Lung (tissue), 12 donors: ENCODE results near the gene DRGX. TPM values are rescaled to one million over a fixed set of nuclear protein-coding genes. Genes with fewer than 3 reads are reported as not detected.

ENCODE experiments used
- ATAC-seq: fragments of 200-7000 bp; cut with Tn5 transposase; one replicate; pipeline ENCODE4 v1.9.1; 2020; ENCODE audit warnings: moderate number of reproducible peaks; ENCODE audit not compliant: insufficient read depth, low FRiP score
- DNase-seq, 3 donors: peaks; one replicate each; pipeline ENCODE4 v3.0.0-alpha.2; 2013 to 2017
- H3K27ac ChIP-seq, 2 donors: one replicate each; pipeline ENCODE4 v1.5.1; 2013; ENCODE audit warnings: mild to moderate bottlenecking in 2 of 2, moderate library complexity in 2 of 2, control low read depth in 1 of 2, inconsistent platforms in 1 of 2, low read depth in 1 of 2, low read length in 1 of 2
- H3K27me3 ChIP-seq, 3 donors: one replicate each; pipeline ENCODE4 v1.5.1; 2013; ENCODE audit warnings: low read length in 2 of 3; ENCODE audit not compliant: control insufficient read depth in 3 of 3, insufficient read depth in 3 of 3
- H3K36me3 ChIP-seq, 4 donors: one replicate each; pipeline ENCODE4 v1.5.1; 2013; ENCODE audit warnings: low read length in 4 of 4, mild to moderate bottlenecking in 1 of 4, moderate library complexity in 1 of 4; ENCODE audit not compliant: control insufficient read depth in 4 of 4, insufficient read depth in 4 of 4
- H3K4me1 ChIP-seq, 5 donors: one replicate each; pipeline ENCODE4 v1.5.1; 2013; ENCODE audit warnings: low read length in 5 of 5, mild to moderate bottlenecking in 2 of 5, moderate library complexity in 1 of 5; ENCODE audit not compliant: control insufficient read depth in 5 of 5, insufficient read depth in 5 of 5
- H3K4me3 ChIP-seq: one replicate; pipeline ENCODE4 v1.5.1; 2013; ENCODE audit warnings: mild to moderate bottlenecking, control low read depth, moderate library complexity
- H3K9ac ChIP-seq, 2 donors: one replicate each; pipeline ENCODE4 v1.5.1; 2013; ENCODE audit warnings: low read length in 2 of 2, control low read depth in 1 of 2; ENCODE audit not compliant: insufficient read depth in 1 of 2
- H3K9me3 ChIP-seq, 4 donors: one replicate each; pipeline ENCODE4 v1.5.1; 2013; ENCODE audit warnings: low read length in 3 of 4, mild to moderate bottlenecking in 1 of 4, moderate library complexity in 1 of 4; ENCODE audit not compliant: control insufficient read depth in 4 of 4, insufficient read depth in 3 of 4
- WGBS, 2 donors: extraction: QIAGEN DNeasy Blood & Tissue Kit; methylation state at CpG; one replicate each; pipeline ENCODE4 v1.1.7; 2013; 5-methylcytosine and 5-hydroxymethylcytosine counted together
- polyA plus RNA-seq, 2 donors: library from polyadenylated mRNA; stranded (reverse); fragments of 200-250 nt; gene quantifications; one replicate each; pipeline ENCODE4 v1.2.1, GENCODE V29; 2013
- total RNA-seq, 2 donors: library from RNA; depleted of rRNA in 1 of 2; stranded (reverse); fragments of >200 nt in 1 of 2; gene quantifications; one replicate each; pipeline ENCODE4 v1.2.1, GENCODE V29; 2014 to 2021
- TF ChIP-seq, protein P1 (sequence below): IDR thresholded peaks from 2 replicates; pipeline ENCODE4 v1.5.1; 2012; ENCODE audit warnings: mild to moderate bottlenecking; ENCODE audit errors: control extremely low read depth, extremely low read depth
- donor health status: control.
- donor health status: control.
- donor health status: Bipolar disorder and iron deficiency.
- donor health status: healthy.
- donor health status: DM: yes; HTN: yes; CAD: no.

The DRGX gene
- total and polyA plus RNA-seq, 4 donors: 0.10 TPM; not detected in 3

DNA sequence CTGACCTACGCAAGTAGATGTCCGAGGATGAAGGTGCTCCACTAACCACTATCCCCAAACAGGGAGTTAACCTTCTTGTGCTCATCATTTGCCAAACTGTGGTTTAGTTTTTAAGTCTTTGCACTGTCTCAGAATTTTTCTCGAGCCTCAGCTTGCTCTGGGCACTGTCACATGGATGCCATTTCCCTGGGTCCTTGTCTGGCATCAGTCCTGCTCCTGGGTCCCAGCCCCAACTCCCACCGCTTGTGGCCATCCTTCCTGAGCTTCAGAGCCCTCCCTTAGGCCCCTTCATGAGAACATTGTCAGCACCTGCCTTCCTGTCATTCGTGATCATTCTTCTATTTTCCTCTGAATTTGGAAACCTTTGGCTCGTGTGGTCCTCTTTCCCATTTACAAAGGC, 63.1 kb downstream of the DRGX start:
- ATAC-seq: no peak
- Histone ChIP-seq H3K27ac (no peak overlapping the region), H3K9ac (no peak overlapping the region), H3K9me3 (no peaks in the 10 kb centered on the region), H3K36me3 (no peaks in the 10 kb centered on the region), H3K4me1 (no peaks in the 10 kb centered on the region), H3K27me3 (peaks cover 0 to 2% (median 0%) of the 10 kb centered on the region in 3 donors), H3K4me3 (no peak overlapping the region)
- TF ChIP-seq, protein P1, sequence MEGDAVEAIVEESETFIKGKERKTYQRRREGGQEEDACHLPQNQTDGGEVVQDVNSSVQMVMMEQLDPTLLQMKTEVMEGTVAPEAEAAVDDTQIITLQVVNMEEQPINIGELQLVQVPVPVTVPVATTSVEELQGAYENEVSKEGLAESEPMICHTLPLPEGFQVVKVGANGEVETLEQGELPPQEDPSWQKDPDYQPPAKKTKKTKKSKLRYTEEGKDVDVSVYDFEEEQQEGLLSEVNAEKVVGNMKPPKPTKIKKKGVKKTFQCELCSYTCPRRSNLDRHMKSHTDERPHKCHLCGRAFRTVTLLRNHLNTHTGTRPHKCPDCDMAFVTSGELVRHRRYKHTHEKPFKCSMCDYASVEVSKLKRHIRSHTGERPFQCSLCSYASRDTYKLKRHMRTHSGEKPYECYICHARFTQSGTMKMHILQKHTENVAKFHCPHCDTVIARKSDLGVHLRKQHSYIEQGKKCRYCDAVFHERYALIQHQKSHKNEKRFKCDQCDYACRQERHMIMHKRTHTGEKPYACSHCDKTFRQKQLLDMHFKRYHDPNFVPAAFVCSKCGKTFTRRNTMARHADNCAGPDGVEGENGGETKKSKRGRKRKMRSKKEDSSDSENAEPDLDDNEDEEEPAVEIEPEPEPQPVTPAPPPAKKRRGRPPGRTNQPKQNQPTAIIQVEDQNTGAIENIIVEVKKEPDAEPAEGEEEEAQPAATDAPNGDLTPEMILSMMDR: no peak
- 91 to 93% methylated on average over 6 of the region's 6 CpGs for WGBS, 2 donors
- no peak for DNase-seq

DNA sequence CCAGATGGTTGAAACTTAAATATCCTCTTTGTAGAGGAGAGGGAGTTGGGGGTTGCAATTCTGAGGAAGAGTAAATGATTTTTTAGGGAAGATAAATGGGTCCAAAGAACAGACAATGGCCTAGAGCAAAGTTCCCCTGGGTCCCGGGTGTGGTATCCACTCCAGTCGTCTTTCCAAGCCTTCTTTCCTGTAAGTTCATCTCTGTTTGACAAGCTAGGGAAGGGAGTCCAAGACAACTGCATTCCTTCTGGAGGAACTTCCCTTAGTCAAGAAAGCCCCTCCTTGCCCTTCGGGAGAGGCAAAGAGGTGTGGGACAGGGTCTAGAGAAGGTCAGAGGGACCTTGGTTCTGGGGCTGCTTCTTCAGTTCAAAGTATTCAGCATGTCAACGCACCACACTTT, 63.6 kb downstream of the DRGX start:
- no peak overlapping the region for H3K27ac ChIP-seq
- no peak for DNase-seq
- 86 to 91% methylated on average over 4 of the region's 4 CpGs for WGBS, 2 donors
- H3K36me3 ChIP-seq: no peaks in the 10 kb centered on the region
- no peaks in the 10 kb centered on the region for H3K27me3 ChIP-seq
- H3K9me3 ChIP-seq: no peaks in the 10 kb centered on the region
- H3K4me3 ChIP-seq: no peak overlapping the region
- ATAC-seq: no peak
- no peak overlapping the region for H3K9ac ChIP-seq
- H3K4me1 ChIP-seq: no peaks in the 10 kb centered on the region
- TF ChIP-seq, protein P1: no peak

DNA sequence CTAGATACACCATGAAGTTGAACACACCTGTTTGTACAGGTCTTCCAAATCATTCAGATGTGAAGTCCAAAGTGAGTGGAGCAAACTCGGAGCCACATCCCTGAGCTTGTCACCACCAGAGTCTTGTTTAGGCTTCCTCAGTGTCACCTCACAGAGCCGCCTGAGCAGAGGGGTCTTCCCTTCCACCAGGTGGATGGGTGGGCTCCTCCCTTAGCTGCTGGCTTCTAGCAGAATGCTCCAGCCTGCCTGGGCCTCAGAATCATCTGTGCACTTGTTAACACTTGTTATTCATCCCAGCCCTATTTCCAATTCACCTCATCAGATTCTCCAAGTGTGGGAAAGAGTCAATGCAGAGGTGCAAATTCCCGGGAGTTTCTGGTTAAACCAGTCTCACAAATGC, 64.5 kb downstream of the DRGX start:
- H3K9me3 ChIP-seq: peaks cover 0 to 1% (median 0%) of the 10 kb centered on the region in 4 donors
- 84 to 89% methylated on average over 3 of the region's 3 CpGs for WGBS, 2 donors
- no peaks in the 10 kb centered on the region for H3K36me3 ChIP-seq
- no peak overlapping the region for H3K4me3 ChIP-seq
- no peak overlapping the region for H3K27ac ChIP-seq
- no peak overlapping the region for H3K9ac ChIP-seq
- DNase-seq (no peak), ATAC-seq (no peak)
- TF ChIP-seq, protein P1: no peak
- no peaks in the 10 kb centered on the region for H3K27me3 ChIP-seq
- no peaks in the 10 kb centered on the region for H3K4me1 ChIP-seq

DNA sequence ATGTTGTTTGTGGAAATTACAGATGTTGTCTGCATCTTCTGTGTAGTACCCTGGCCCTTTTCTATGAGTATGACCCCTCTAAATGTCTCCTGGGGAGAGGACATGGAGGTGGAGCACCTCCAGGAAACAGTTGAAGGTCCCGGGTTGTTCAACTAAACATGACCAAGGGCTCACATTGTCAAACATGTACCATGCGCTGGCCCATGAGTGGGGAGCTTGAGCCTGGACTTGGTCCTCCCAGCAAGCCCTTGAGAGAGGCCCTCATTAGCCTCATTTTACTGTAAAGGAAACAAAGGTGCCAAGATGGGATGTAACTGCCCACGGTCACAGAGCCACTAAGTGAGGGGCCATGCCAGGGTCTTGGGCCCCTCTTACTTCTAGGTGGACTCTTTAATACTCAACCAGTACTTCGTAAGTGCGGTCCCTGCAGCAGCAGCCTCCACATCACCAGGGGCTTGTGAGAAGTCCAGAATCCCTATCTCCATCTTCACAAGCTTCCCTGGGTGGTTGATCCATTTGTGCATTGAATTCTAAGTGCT, 65.7 kb downstream of the DRGX start:
- H3K27me3 ChIP-seq: no peaks in the 10 kb centered on the region
- H3K9ac ChIP-seq: no peak overlapping the region
- TF ChIP-seq, protein P1: no peak
- H3K4me1 ChIP-seq: no peaks in the 10 kb centered on the region
- H3K27ac ChIP-seq: no peak overlapping the region
- ATAC-seq (no peak), DNase-seq (no peak)
- 90 to 92% methylated on average over 5 of the region's 5 CpGs for WGBS, 2 donors
- no peak overlapping the region for H3K4me3 ChIP-seq
- H3K36me3 ChIP-seq: no peaks in the 10 kb centered on the region
- peaks cover 0 to 2% (median 0%) of the 10 kb centered on the region in 4 donors for H3K9me3 ChIP-seq
